Ovary (tissue), 3 donors: ENCODE measurements around the gene ILKAP.

Experiments
- EP300 ChIP-seq: sonication (generic); formaldehyde crosslinking; IDR thresholded peaks from one replicate; pipeline ENCODE4 v1.6.1; 2017; ENCODE audit warnings: antibody characterized with exemption
- POLR2A ChIP-seq: fragments of 450-650 bp; IDR thresholded peaks from one replicate; pipeline ENCODE4 v1.6.1; 2017; ENCODE audit warnings: antibody characterized with exemption, mild to moderate bottlenecking, moderate library complexity
- TF ChIP-seq, protein P1 (sequence below), 3 donors: fragments of 450-650 bp in 2 of 3; fragments of 200-600 bp in 1 of 3; IDR thresholded peaks; one replicate each; pipeline versions ENCODE4 v1.5.1 to v1.8.0; 2016 to 2022; ENCODE audit warnings: antibody characterized with exemption in 3 of 3, mild to moderate bottlenecking in 1 of 3
- donor health status: DM: no; HTN: no; CAD: no.

DNA sequence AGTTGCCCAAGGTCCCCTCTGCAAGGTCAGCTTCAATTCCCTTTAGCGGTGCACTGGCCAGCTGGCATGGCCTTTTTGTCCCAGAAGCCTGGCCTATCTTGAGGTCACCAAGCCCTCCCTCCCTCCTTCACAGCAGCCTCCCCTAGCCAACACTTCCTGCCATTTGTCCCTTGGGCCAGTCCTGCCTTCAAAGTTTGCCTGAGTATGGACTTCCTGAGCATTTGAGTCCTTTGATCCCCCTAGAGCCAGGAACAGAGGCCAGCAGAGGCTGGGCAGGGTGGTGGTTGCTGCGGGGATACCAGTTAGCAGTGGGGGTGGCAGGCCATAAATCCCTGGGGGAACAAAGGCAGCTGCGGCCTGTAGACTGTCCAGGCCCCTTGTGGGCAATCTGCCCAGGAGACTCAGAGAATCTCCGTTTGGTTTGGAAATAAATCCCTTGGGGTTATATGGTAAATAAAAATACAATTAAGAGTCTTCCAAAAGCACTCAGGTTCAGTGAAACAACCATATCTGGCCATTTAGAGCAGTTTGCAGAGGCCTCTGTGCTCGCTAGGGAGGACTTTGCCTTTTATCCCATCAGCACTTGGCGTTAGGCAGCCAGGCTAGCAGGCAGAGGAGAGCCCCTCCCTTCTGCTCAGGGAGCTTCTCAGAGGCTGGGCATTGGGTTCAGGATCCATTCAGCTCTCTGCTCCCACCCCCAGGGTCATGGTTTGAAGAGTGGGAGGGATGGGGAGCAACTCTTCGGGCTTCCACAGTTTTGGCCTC is 39.4 kb upstream of the ILKAP start:
- TF ChIP-seq, protein P1, sequence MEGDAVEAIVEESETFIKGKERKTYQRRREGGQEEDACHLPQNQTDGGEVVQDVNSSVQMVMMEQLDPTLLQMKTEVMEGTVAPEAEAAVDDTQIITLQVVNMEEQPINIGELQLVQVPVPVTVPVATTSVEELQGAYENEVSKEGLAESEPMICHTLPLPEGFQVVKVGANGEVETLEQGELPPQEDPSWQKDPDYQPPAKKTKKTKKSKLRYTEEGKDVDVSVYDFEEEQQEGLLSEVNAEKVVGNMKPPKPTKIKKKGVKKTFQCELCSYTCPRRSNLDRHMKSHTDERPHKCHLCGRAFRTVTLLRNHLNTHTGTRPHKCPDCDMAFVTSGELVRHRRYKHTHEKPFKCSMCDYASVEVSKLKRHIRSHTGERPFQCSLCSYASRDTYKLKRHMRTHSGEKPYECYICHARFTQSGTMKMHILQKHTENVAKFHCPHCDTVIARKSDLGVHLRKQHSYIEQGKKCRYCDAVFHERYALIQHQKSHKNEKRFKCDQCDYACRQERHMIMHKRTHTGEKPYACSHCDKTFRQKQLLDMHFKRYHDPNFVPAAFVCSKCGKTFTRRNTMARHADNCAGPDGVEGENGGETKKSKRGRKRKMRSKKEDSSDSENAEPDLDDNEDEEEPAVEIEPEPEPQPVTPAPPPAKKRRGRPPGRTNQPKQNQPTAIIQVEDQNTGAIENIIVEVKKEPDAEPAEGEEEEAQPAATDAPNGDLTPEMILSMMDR (IDR thresholded peaks at IDR 0.05) = no peak
- TF ChIP-seq EP300 (no peak), POLR2A (no peak)
